Inflammatory macrophage (primary cell): ENCODE measurements around the gene TCF7L2.

ENCODE experiments used
- DNase-seq, 2 donors: peaks; one replicate each; pipeline ENCODE4 v3.0.0-alpha.2; 2020 to 2022

Gene TCF7L2

GRCh38 chr10:113024930-113025329 is 74.9 kb downstream of the TCF7L2 start:
- no peak for DNase-seq

- DNase-seq = no peak
These were observed 75.4 kb downstream of the TCF7L2 start for GRCh38 chr10:113025487-113025886.

GRCh38 chr10:113026679-113027078 is 76.6 kb downstream of the TCF7L2 start:
- no peak for DNase-seq

GRCh38 chr10:113027230-113027573 is 77.2 kb downstream of the TCF7L2 start:
- no peak for DNase-seq

- DNase-seq = peak; percentile 23 to 43
These were observed 77.8 kb downstream of the TCF7L2 start for GRCh38 chr10:113027574-113028455.

GRCh38 chr10:113028456-113029440 is 78.7 kb downstream of the TCF7L2 start:
- DNase-seq = no peak

- DNase-seq = no peak
These were observed 80.4 kb downstream of the TCF7L2 start for GRCh38 chr10:113030453-113030852.

- DNase-seq = no peak
These were observed 81.1 kb downstream of the TCF7L2 start for GRCh38 chr10:113031147-113031546.

GRCh38 chr10:113033991-113034390 is 83.9 kb downstream of the TCF7L2 start:
- DNase-seq = peak; percentile 53 to 88

GRCh38 chr10:113035732-113036312 is 85.8 kb downstream of the TCF7L2 start:
- no peak for DNase-seq

GRCh38 chr10:113036619-113037018 is 86.6 kb downstream of the TCF7L2 start:
- DNase-seq = no peak

- DNase-seq = no peak
These were observed 87.2 kb downstream of the TCF7L2 start for GRCh38 chr10:113037218-113037617.

- no peak for DNase-seq
These were observed 88.1 kb downstream of the TCF7L2 start for GRCh38 chr10:113038183-113038582.

- DNase-seq = no peak
These were observed 88.9 kb downstream of the TCF7L2 start for GRCh38 chr10:113038985-113039384.

GRCh38 chr10:113041324-113041723 is 91.3 kb downstream of the TCF7L2 start:
- DNase-seq = no peak

GRCh38 chr10:113041841-113042750 is 92.0 kb downstream of the TCF7L2 start:
- peak; percentile 31 to 62 for DNase-seq

GRCh38 chr10:113042868-113043267 is 92.8 kb downstream of the TCF7L2 start:
- DNase-seq = peak; percentile 65 to 98

GRCh38 chr10:113044016-113044755 is 94.1 kb downstream of the TCF7L2 start:
- peak; percentile 60 to 72 for DNase-seq

GRCh38 chr10:113045147-113046055 is 95.4 kb downstream of the TCF7L2 start:
- DNase-seq = peak; percentile 82 to 91

GRCh38 chr10:113047151-113047550 is 97.1 kb downstream of the TCF7L2 start:
- DNase-seq = no peak
